Stimulated activated CD8-positive, alpha-beta memory T cell treated with anti-CD3 and anti-CD28 coated beads, Interleukin-4, amount 100 ng/mL, for 48 hours (primary cell): ENCODE data around the gene PADI3.

Experiments used
- DNase-seq: peaks from one replicate; pipeline ENCODE4 v3.0.0-alpha.2; 2020

The PADI3 gene

GRCh38 chr1:17248781-17249180 is at the start of gene PADI3:
TSS of gene PADI3 (plus strand) at chr1:17249098. CDS start at chr1:17249138, 40 bp downstream.
- DNase-seq, result no peak

DNA sequence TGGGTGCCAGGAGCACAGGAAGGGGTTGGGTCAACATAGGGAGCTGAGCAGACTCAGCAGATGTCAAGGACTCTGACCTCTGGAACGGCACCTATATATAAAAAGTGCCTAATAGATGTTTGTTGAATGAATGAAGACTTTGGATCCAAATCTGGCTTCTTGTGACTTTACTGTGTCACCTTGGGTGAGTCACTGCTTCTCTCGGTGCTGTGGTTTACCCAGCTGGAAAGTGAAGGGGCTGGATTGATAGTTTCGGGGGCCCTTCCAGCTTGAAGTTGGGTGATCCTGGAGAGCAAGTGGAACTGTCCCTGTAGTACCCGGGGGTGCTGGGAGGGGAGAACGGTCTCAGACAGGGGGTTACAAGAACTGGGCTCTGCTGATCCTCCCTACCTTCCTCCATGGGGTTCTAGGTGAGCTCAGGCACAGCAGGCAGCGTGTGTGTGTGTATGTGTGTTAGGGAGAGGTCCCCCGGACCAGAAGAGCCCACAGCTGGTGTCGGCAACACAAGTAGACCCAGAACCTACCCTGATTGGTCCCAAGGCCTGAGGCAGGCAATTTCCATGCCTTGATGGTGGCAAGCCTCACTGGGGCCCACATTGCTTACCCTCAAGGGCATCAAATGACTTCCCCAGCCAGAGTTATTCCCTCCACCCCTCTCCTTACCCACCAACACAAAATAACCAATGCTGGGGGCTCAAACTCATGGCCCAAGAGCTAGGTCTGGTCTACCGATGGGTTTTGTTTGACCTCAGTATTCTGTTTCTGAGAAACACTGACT is 49.4 kb upstream of the PADI3 start:
- DNase-seq, result no peak

DNA sequence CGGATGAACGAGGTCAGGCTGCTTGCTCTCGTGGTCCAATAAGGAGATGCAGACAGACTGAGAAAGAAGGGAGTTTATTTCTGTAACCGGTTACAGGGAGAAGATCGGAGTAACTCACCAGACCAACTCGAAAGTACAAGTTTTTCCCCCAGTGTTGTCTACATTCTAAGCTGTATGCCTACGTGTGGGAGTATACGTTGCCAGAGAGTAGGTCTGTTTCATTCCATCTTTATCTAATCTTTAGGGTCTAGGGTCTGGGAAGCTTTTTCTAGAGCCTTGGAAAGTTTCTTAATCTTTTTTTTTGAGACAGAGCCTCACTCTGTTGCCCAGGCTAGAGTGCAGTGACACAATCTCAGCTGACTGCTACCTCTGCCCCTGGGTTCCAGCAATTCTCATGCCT is 48.7 kb upstream of the PADI3 start:
- no peak for DNase-seq

DNA sequence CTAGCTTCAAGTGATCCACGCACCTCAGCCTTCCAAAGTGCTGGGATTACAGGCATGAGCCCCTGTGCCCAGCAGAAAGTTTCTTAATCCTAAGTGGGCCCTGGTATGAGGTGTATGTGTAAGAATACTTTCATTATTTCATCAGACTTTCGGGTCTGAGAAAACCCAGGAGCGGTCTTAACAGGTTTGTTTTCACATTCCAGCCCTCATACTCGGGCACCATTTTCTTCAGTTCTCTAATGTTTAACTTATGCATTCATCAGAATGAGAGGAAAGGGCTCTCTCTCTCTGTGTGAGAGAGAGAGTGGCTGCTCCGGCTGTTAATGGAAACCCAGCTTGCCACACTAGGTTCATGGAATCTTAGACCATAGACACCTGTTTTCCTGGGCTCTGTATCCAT is 48.1 kb upstream of the PADI3 start:
- no peak for DNase-seq

DNA sequence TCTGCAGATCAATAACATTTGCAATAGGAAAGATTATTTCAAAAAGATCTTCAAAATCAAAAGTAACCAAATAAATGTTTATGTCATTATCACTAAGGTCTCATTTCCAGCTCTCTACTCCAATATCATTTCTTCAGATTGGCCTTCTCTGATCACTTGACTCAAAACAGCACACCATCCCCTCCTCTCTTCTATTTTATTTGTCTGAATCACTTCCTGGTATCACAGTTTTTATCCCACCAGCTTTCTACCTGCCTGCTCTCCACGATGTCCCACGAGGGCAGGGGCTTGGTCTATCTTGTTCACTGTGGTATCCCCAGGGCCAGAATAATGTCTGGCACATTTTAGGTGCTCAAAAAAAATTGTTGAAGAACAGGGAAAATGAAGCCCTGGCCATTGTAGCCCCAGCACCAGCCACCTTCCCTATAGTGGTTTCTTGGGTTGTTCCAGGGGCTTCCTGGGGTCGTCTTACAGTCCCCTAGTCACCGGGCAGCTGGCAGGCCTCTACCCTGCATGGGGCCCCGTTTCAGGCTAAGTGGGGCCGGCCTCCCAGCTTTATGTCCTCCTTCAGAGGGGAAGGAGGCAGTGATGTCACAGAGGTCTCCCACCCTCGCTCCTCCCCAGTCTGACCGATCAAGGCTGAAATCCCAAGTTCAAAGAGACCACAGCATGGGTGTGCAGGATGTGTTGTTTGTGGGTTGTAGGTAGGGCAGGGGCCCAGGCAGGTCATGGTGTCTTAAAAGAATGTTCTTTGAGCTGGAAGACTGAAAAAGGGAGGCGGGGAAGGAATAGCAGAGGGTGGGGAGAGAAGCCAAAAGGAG is 47.5 kb upstream of the PADI3 start:
- DNase-seq, result peak; percentile 35

DNA sequence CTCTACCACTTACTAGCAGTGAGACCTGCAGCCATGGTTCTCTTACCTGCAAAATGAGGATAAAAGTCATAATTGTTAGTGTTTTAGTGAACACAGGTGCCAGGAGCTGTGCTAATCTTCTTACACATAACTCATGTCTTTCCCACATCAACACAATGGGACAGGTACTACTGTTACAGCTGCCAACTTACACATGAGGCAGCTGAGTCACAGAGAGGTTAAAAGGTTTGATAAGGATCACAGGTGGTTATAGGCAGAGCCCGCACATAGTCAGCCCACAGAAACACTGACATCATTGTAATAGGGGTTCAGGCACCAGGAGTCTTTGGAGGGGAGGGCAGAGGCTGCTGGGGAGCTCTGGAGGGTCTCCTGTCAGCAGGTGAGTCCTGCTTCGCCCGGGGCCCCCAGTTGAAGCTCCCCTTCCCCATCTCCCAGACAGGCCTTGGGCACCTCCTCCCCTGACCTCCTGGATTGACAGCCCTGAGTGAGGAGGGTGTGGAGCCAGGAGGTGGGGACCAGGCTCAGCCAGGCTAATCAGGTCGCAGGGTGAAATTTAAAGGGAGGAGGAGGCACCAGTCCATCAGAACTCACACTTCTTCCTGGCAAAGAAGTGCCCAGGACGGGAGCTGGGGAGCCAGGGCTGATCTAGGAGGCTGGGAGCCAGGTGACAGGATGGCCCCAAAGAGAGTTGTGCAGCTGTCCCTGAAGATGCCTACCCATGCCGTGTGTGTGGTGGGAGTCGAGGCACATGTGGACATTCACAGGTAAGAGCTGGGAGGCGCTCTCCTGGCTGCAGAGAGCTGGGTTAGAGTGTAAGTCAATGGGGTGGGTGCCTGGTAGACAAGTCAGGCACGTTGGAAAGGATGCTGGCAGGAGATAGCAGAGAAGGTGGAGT is 44.1 kb upstream of the PADI3 start, which contains the start of gene PADI1:
Gene PADI1, plus strand, starts transcription at position 583 of the 895 bp plus-strand sequence. Its CDS starts 90 bp downstream, at position 673.
- no peak for DNase-seq

- no peak for DNase-seq
Observed at GRCh38 chr1:17205652-17206051, 43.2 kb upstream of the PADI3 start.

DNA sequence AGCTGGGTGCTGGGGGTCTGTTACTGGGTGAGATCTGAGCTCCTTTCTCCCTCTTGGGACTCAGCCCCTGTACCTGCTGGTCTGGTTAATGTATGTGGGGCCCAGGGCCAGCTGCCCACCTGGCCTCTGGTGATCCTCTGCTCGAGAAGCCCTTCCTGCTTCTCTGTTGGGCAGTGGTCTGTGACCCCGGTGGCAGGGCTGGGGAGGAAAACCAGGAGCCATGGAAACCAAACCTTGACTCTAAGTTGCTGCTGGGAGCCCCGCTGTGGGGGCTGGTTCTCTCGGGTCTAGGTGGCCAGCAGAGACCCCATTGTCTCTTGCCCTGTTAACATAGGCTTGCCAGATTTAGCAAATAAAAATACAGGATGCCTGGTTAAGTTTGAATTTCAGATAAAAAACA is 42.7 kb upstream of the PADI3 start:
- no peak for DNase-seq

DNA sequence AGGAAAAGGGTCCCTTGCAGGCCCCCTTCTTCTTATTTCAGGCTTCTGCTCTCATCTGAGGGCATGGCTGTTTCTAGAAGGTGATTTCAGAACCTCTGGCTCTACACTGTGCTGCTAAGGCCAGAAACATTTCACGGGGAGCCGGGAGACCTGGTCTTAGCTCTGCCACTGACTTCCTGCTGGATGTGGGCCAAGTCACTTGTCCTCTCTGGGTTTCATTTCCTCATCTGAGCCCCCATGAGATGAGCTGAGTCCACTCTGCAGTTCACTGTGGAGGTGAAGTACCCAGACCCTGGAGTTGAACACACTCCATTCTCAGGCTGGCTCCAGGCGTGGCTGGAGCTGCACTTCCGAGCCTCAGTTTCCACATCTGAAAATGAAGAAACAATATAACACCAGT is 41.9 kb upstream of the PADI3 start:
- DNase-seq, result no peak

DNA sequence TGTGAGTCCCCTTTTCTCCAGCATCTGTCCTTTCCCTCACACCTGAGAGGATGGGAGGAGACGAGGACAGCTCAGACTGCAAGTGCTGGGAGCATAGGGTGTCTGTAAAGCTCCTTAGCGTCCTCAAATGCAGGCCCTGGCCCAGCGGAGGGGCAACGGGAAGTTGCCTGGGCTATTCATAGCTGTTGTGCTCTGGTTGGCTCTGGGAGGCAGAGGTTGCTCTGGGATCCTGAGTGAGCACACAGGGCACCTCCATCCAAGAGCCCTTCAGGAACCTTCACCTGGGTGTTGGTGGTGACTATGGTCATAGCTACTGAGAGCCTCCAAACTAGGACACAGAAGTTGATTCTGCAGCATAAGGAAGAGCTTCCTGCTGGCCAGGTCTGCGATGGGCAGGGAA is 41.4 kb upstream of the PADI3 start:
- DNase-seq, result no peak

DNA sequence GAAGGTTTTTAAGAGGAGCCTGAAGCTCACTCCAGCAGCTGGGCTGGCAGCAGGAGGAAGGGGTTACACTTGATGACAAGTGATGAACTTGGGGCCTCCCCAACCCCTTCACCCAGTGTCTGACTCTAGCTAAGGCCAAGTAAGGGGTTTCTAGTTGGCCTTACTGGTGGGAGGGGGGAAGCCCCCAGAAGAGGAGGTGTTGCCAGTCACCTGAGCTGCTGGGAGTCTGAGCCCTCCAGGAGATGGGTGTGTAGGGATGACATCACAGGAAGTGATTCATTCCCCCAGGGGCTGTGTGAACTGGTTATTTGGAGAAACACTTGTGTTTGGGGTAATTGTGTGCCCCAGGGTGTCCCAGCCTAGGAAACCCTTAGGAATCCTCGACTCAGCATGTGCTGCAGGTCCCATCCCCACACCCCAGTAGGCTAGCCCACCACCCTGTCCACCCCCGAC is 40.9 kb upstream of the PADI3 start:
- DNase-seq, result peak; percentile 73

DNA sequence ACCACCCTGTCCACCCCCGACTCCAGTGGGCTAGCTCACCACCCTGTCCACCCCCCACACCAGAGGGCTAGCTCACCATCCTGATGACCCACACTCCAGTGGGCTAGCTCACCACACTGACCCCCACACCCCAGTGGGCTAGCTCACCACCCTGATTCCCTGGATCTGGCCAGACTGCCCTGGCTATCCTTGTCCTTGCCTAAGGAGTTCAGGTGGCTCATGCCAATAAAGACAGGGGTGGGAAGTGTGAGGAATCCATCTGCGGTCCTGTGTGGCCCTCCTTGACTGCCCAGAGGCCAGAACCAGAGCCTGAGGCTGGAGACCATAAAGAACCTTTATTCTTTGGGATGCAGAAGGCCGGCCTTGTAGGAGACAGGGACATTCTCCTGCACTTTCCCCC is 40.4 kb upstream of the PADI3 start:
- DNase-seq, result no peak

- no peak for DNase-seq
Observed at GRCh38 chr1:17209430-17209829, 39.5 kb upstream of the PADI3 start.

- DNase-seq, result no peak
Observed at GRCh38 chr1:17210176-17210575, 38.7 kb upstream of the PADI3 start.

GRCh38 chr1:17211377-17211776 is 37.5 kb upstream of the PADI3 start:
- no peak for DNase-seq

GRCh38 chr1:17212009-17212408 is 36.9 kb upstream of the PADI3 start:
- no peak for DNase-seq

DNA sequence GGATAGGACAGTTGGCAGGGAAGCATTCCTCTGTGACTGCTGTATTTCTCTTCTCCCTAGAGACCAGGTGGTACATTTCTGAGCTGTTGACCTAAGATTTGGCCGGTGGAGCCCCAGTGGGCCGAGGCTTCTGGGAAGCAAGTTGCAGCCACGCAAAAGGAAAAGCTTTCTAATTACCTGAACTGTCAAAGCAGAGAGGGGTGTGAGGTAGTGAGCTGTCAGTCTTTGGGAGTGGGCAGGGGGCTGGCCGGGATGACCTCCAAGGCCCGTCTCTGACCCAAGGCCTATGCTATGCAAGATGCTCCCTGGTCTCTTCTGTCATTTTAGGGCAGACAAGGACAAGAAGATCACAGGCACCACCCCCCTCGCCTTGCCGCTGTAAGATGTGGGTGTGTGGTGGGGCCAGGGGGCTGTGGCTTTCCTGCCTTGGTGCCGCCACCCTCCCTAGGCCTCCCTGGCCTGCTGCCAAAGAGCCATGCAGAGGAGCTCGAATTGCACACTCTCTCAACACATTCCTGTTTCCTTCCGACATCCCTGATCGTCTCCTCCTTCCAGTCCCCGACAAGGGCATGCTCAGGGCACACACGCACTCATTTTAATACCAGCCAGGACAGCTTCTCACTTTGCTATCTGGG is 36.3 kb upstream of the PADI3 start:
- DNase-seq, result peak; percentile 75

DNA sequence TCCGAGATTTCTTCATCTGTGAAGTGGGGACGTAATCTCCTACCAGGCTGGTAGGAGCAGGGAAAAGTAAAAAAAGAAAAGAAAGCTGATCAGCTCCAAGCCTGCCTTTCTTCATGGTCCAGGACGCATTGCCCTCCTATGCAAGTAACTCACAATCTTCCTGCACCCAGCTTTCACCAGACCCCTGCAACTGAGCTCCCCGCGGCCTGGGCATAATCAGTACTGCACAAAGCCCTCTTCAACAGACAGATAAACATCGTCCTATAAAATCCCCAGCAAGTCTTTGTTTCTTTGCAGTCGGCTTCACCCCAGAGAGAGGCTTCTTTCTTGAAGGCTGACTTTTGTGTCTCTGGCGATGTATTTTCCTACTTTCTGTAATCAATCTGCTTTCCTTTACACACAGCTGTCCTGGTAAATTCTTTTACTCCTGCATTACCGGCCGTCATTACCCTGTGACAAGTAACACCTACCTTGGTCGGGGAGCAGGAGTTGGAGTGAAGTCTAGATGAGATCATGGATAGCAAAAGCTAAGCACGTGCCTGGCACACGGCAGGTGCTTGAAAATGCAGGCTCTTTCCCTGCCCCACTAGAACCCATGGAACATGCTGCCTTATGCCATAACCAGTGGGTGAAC is 35.6 kb upstream of the PADI3 start:
- DNase-seq, result no peak

- no peak for DNase-seq
Observed at GRCh38 chr1:17213782-17214148, 35.1 kb upstream of the PADI3 start.

DNA sequence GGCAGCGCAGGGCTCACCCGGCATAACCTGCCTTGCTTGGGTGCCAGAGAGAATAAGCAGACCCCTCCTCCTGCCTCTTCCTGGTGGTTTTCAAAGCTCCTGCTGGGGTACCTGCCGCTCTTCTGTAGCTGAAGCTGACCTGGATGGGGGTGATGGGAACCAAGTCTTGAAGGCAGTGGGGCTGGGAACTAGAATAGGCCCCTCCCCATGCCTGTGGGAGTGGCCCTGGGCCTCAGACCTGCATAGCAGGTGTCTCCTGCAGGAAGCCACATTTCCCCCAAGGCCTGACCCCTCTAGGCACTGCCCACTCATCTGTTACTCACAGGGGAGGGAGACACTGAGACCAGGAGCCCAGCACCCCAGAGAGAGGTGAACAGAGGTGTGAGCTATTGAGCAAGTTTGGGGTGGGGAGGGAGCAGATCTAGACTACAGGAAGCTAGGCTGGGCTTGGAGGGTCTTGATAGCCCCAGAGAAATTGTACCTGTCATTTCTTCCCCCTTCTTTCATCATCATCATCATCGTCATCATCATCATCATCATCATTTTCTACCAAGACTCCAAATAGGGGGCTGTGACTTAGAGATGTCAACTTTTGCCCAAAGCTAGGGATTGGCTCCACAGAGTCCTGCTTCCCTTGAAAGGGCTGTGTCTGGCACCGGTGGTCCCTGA is 33.9 kb upstream of the PADI3 start:
- DNase-seq, result no peak

DNA sequence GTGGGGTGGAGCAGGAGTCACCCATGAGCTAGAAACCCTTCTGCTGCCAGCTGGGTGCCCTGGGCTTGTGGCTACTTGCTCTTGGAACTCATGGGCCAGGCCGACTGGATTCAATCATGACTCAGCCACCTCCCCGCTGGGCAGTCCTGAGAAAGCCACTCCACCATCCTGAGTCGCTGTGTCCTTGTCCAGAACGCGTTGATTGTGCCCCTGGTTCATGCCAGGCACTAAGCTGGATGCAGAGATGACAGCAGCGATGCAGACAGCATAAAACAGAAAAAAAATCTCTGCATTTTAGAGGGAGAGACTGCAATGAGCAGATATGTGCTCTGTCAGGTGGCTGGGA is 33.4 kb upstream of the PADI3 start:
- no peak for DNase-seq

GRCh38 chr1:17216078-17216477 is 32.8 kb upstream of the PADI3 start:
- DNase-seq, result no peak
